Activated T-helper 17 cell treated with anti-CD3 and anti-CD28 coated beads, Interleukin-2, amount 50 U/mL, for 72 hours (primary cell): ENCODE measurements around the gene MAN1C1. TPM values are rescaled to one million over a fixed set of nuclear protein-coding genes. Genes with fewer than 3 reads are reported as not detected.
"Not testable (repeated sequence)": the region's sequence is repeated elsewhere in the genome, so short reads cannot be mapped to it uniquely, and the experiment has no call there.

Experiments
- ATAC-seq: fragments of 150-1000 bp; cut with Tn5 transposase; replicated peaks from 2 replicates; pipeline ENCODE4 v1.10.0; 2021; ENCODE audit warnings: mild to moderate bottlenecking, moderate library complexity
- H3K27ac Mint-ChIP-seq: one replicate; pipeline ENCODE4 v1.8.0; 2022; ENCODE audit warnings: mixed read lengths
- H3K27me3 Mint-ChIP-seq: one replicate; pipeline ENCODE4 v1.8.0; 2022; ENCODE audit warnings: mixed read lengths
- H3K36me3 Mint-ChIP-seq: one replicate; pipeline ENCODE4 v1.8.0; 2022; ENCODE audit warnings: low read depth, mild to moderate bottlenecking, mixed read lengths
- H3K4me1 Mint-ChIP-seq: one replicate; pipeline ENCODE4 v1.8.0; 2022; ENCODE audit warnings: mixed read lengths
- H3K4me3 Mint-ChIP-seq: one replicate; pipeline ENCODE4 v1.8.0; 2022; ENCODE audit warnings: mild to moderate bottlenecking, mixed read lengths
- H3K9me3 Mint-ChIP-seq: one replicate; pipeline ENCODE4 v1.8.0; 2022; ENCODE audit warnings: mixed read lengths
- total RNA-seq, 2 donors: library from RNA; stranded (reverse); gene quantifications; one replicate each; pipeline ENCODE4 v1.2.3, GENCODE V29; 2022

The MAN1C1 gene
- total RNA-seq, 2 donors from 2014 or later = 6.2 to 7.7 TPM

GRCh38 chr1:25628741-25629421, 12.3 kb downstream of the MAN1C1 start:
- ATAC-seq = peak; percentile 80

GRCh38 chr1:25629836-25630235, 13.2 kb downstream of the MAN1C1 start:
- H3K4me3 Mint-ChIP-seq = peak overlapping the region; percentile 57
- no peaks in the 10 kb centered on the region for H3K36me3 Mint-ChIP-seq
- peaks cover 40% of the 10 kb centered on the region for H3K4me1 Mint-ChIP-seq
- H3K9me3 Mint-ChIP-seq = no peaks in the 10 kb centered on the region
- ATAC-seq = peak; percentile 17
- H3K27me3 Mint-ChIP-seq = no peaks in the 10 kb centered on the region
- peak overlapping the region; percentile 50 for H3K27ac Mint-ChIP-seq

More at GRCh38 chr1:25628741-25629421, 12.3 kb downstream of the MAN1C1 start:
- Mint-ChIP-seq H3K27me3 (no peaks in the 10 kb centered on the region), H3K9me3 (no peaks in the 10 kb centered on the region), H3K4me3 (peak overlapping the region; percentile 57), H3K4me1 (peaks cover 43% of the 10 kb centered on the region), H3K36me3 (no peaks in the 10 kb centered on the region), H3K27ac (peak overlapping the region; percentile 50)

- Mint-ChIP-seq H3K9me3 (no peaks in the 10 kb centered on the region), H3K27ac (peak overlapping the region; percentile 83), H3K4me3 (peak overlapping the region; percentile 81), H3K27me3 (no peaks in the 10 kb centered on the region), H3K36me3 (no peaks in the 10 kb centered on the region), H3K4me1 (peaks cover 40% of the 10 kb centered on the region)
- ATAC-seq = peak; percentile 52
These were observed 15.3 kb downstream of the MAN1C1 start for GRCh38 chr1:25631750-25632485.

GRCh38 chr1:25634066-25634465, 17.5 kb downstream of the MAN1C1 start:
- no peak for ATAC-seq
- no peak overlapping the region for H3K27ac Mint-ChIP-seq
- H3K36me3 Mint-ChIP-seq = no peaks in the 10 kb centered on the region
- peaks cover 35% of the 10 kb centered on the region for H3K4me1 Mint-ChIP-seq
- H3K4me3 Mint-ChIP-seq = peak overlapping the region; percentile 81
- H3K9me3 Mint-ChIP-seq = no peaks in the 10 kb centered on the region
- H3K27me3 Mint-ChIP-seq = no peaks in the 10 kb centered on the region

GRCh38 chr1:25634896-25635295, 18.3 kb downstream of the MAN1C1 start:
- Mint-ChIP-seq H3K4me3 (no peak overlapping the region), H3K27ac (no peak overlapping the region), H3K27me3 (no peaks in the 10 kb centered on the region), H3K9me3 (no peaks in the 10 kb centered on the region), H3K36me3 (no peaks in the 10 kb centered on the region), H3K4me1 (peaks cover 27% of the 10 kb centered on the region)
- no peak for ATAC-seq

- not testable (repeated sequence) for H3K27me3 Mint-ChIP-seq, ATAC-seq, H3K9me3 Mint-ChIP-seq, H3K27ac Mint-ChIP-seq, H3K36me3 Mint-ChIP-seq
- Mint-ChIP-seq H3K4me1 (peaks cover 28% of the 10 kb centered on the region), H3K4me3 (peak overlapping the region; percentile 11)
These were observed 19.6 kb downstream of the MAN1C1 start for GRCh38 chr1:25636141-25636540.

- H3K4me3 Mint-ChIP-seq = peak overlapping the region; percentile 67
- peaks cover 23% of the 10 kb centered on the region for H3K4me1 Mint-ChIP-seq
- H3K36me3 Mint-ChIP-seq = no peaks in the 10 kb centered on the region
- H3K27ac Mint-ChIP-seq = no peak overlapping the region
- ATAC-seq = no peak
- H3K27me3 Mint-ChIP-seq = no peaks in the 10 kb centered on the region
- H3K9me3 Mint-ChIP-seq = no peaks in the 10 kb centered on the region
These were observed 24.2 kb downstream of the MAN1C1 start for GRCh38 chr1:25640646-25641328.

GRCh38 chr1:25641329-25641725, 24.7 kb downstream of the MAN1C1 start:
- no peaks in the 10 kb centered on the region for H3K36me3 Mint-ChIP-seq
- peaks cover 23% of the 10 kb centered on the region for H3K4me1 Mint-ChIP-seq
- H3K4me3 Mint-ChIP-seq = peak overlapping the region; percentile 67
- H3K27me3 Mint-ChIP-seq = no peaks in the 10 kb centered on the region
- no peak overlapping the region for H3K27ac Mint-ChIP-seq
- ATAC-seq = no peak
- no peaks in the 10 kb centered on the region for H3K9me3 Mint-ChIP-seq

GRCh38 chr1:25641931-25642573, 25.5 kb downstream of the MAN1C1 start:
- H3K4me3 Mint-ChIP-seq = peak overlapping the region; percentile 67
- H3K27me3 Mint-ChIP-seq = no peaks in the 10 kb centered on the region
- H3K4me1 Mint-ChIP-seq = peaks cover 28% of the 10 kb centered on the region
- no peaks in the 10 kb centered on the region for H3K36me3 Mint-ChIP-seq
- H3K9me3 Mint-ChIP-seq = no peaks in the 10 kb centered on the region
- peak overlapping the region; percentile 54 for H3K27ac Mint-ChIP-seq
- peak; percentile 30 for ATAC-seq

GRCh38 chr1:25642574-25643108, 26.1 kb downstream of the MAN1C1 start:
- Mint-ChIP-seq H3K36me3 (no peaks in the 10 kb centered on the region), H3K9me3 (no peaks in the 10 kb centered on the region), H3K27ac (peak overlapping the region; percentile 54), H3K27me3 (no peaks in the 10 kb centered on the region), H3K4me3 (peak overlapping the region; percentile 67), H3K4me1 (peaks cover 28% of the 10 kb centered on the region)
- peak; percentile 97 for ATAC-seq

- no peak for ATAC-seq
- no peaks in the 10 kb centered on the region for H3K36me3 Mint-ChIP-seq
- H3K27ac Mint-ChIP-seq = peak overlapping the region; percentile 7
- peak overlapping the region; percentile 26 for H3K4me3 Mint-ChIP-seq
- H3K9me3 Mint-ChIP-seq = no peaks in the 10 kb centered on the region
- H3K27me3 Mint-ChIP-seq = no peaks in the 10 kb centered on the region
- peaks cover 31% of the 10 kb centered on the region for H3K4me1 Mint-ChIP-seq
These were observed 27.3 kb downstream of the MAN1C1 start for GRCh38 chr1:25643929-25644328.

- peaks cover 32% of the 10 kb centered on the region for H3K4me1 Mint-ChIP-seq
- no peak overlapping the region for H3K4me3 Mint-ChIP-seq
- no peaks in the 10 kb centered on the region for H3K9me3 Mint-ChIP-seq
- H3K36me3 Mint-ChIP-seq = no peaks in the 10 kb centered on the region
- no peak for ATAC-seq
- no peaks in the 10 kb centered on the region for H3K27me3 Mint-ChIP-seq
- H3K27ac Mint-ChIP-seq = no peak overlapping the region
These were observed 28.4 kb downstream of the MAN1C1 start for GRCh38 chr1:25644962-25645361.

- Mint-ChIP-seq H3K27me3 (no peaks in the 10 kb centered on the region), H3K27ac (no peak overlapping the region), H3K9me3 (no peaks in the 10 kb centered on the region), H3K4me3 (no peak overlapping the region), H3K36me3 (no peaks in the 10 kb centered on the region), H3K4me1 (peaks cover 30% of the 10 kb centered on the region)
- no peak for ATAC-seq
These were observed 29.2 kb downstream of the MAN1C1 start for GRCh38 chr1:25645637-25646400.
